Measurements from ENCODE around the gene TIGAR. TPM values are rescaled to one million over a fixed set of nuclear protein-coding genes. Genes with fewer than 3 reads are reported as not detected.

The TIGAR gene
- total and polyA plus RNA-seq, 4 donors: 0.56 to 3.3 (median 2.0) TPM

GRCh38 chr12:4286228-4286627 is 34.8 kb upstream of the TIGAR start:
- WGBS: 75% methylated on average over 12 of the region's 12 CpGs
- no peak for DNase-seq (ENCODE audit: low spot score)
- H3K27ac ChIP-seq (ENCODE audit: low read depth in 1 of 2, low read length in 2 of 2): no peak overlapping the region

More at GRCh38 chr12:4286228-4286627, 34.8 kb upstream of the TIGAR start:
- no peaks in the 10 kb centered on the region for H3K36me3 ChIP-seq (ENCODE audit: control insufficient read depth in 4 of 4, insufficient read depth in 3 of 4, low read depth in 1 of 4, low read length in 3 of 4)
- H3K9me3 ChIP-seq (ENCODE audit: control insufficient read depth in 4 of 4, low read length in 3 of 4): no peaks in the 10 kb centered on the region
- no peaks in the 10 kb centered on the region for H3K27me3 ChIP-seq (ENCODE audit: control insufficient read depth in 4 of 4, insufficient read depth in 4 of 4, low read length in 3 of 4)
- no peak for TF ChIP-seq YY1 (IDR thresholded peaks at IDR 0.05)
- TF ChIP-seq HNF4A (conservative IDR thresholded peaks at IDR 0.05): no peak
- no peak for TF ChIP-seq RXRA (IDR thresholded peaks at IDR 0.05)
- TF ChIP-seq EGR1 (IDR thresholded peaks at IDR 0.05; ENCODE audit: low read depth in 2 of 2): no peak
- TF ChIP-seq RAD21 (IDR thresholded peaks at IDR 0.05): no peak
- TF ChIP-seq GABPA (IDR thresholded peaks at IDR 0.05 in 1 of 2, conservative IDR thresholded peaks at IDR 0.05 in 1 of 2): no peak
- no peak for TF ChIP-seq ATF3 (IDR thresholded peaks at IDR 0.05)
- TF ChIP-seq FOXA2 (IDR thresholded peaks at IDR 0.05): no peak
- TF ChIP-seq TAF1 (conservative IDR thresholded peaks at IDR 0.05): no peak
- TF ChIP-seq SP1 (IDR thresholded peaks at IDR 0.05): no peak
- no peak for TF ChIP-seq MAX (IDR thresholded peaks at IDR 0.05)
- TF ChIP-seq NR2F2 (IDR thresholded peaks at IDR 0.05): no peak
- TF ChIP-seq CTCF (IDR thresholded peaks at IDR 0.05; ENCODE audit: low read depth, low read length, missing input control): no peak
- no peak for TF ChIP-seq JUND (IDR thresholded peaks at IDR 0.05)
- TF ChIP-seq HNF4G (IDR thresholded peaks at IDR 0.05): no peak
- no peak for TF ChIP-seq REST (IDR thresholded peaks at IDR 0.05)
- no peak overlapping the region for H3K9ac ChIP-seq (ENCODE audit: low read depth in 1 of 2, low read length in 2 of 2)
- H3K4me1 ChIP-seq (ENCODE audit: control insufficient read depth in 4 of 4, insufficient read depth in 4 of 4, low read length in 3 of 4): peaks cover 0 to 4% (median 0%) of the 10 kb centered on the region in 4 donors
- no peak overlapping the region for H3K4me3 ChIP-seq (ENCODE audit: low read depth in 1 of 3, low read length in 3 of 3)
